ENCODE results near the gene BICDL1. TPM values are rescaled to one million over a fixed set of nuclear protein-coding genes. Genes with fewer than 3 reads are reported as not detected.

Gene BICDL1
- total RNA-seq, 4 donors from 2014 or later = 0.66 to 2.4 (median 2.2) TPM; not detected in 1

DNA sequence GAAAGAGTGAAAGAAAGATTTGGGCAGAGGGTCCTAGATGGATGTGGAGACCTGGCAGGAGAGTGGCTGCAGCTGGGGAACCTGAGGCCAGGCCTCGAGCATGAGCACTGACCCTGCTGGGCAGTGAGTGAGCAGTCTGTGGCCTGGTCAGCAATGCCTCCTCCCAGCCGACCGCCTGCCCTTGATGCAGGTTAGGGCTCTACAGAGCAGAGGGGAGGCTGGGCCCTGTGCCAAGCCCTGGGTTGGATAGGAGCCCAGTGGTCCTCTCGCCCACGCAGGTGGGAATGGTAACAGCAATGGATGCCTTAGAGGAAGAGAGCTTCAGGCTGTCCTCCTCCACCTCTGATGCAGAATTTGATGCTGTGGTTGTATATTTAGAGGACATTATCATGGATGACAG lies 67.7 kb downstream of the BICDL1 start:
- TF ChIP-seq, protein P1, sequence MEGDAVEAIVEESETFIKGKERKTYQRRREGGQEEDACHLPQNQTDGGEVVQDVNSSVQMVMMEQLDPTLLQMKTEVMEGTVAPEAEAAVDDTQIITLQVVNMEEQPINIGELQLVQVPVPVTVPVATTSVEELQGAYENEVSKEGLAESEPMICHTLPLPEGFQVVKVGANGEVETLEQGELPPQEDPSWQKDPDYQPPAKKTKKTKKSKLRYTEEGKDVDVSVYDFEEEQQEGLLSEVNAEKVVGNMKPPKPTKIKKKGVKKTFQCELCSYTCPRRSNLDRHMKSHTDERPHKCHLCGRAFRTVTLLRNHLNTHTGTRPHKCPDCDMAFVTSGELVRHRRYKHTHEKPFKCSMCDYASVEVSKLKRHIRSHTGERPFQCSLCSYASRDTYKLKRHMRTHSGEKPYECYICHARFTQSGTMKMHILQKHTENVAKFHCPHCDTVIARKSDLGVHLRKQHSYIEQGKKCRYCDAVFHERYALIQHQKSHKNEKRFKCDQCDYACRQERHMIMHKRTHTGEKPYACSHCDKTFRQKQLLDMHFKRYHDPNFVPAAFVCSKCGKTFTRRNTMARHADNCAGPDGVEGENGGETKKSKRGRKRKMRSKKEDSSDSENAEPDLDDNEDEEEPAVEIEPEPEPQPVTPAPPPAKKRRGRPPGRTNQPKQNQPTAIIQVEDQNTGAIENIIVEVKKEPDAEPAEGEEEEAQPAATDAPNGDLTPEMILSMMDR (IDR thresholded peaks at IDR 0.05; ENCODE audit: low read depth) = no peak

DNA sequence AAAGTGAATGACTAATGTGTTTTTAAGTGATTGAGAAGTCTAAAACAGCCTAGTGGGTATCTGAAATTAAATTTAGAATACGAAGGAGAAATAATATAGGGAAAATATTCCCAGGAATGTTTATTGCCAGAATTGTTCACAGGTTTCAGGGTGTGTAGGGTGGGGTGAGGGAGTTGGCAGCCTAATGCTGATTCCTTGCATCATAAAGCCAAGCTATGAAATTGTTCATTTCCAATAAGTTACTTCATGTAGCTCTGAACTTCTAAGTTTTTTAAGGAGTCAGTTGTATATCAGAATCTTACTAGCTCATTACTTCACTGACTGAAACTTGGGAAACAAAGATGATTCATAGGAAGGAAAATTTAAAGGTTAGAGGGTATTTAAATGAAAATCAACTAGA lies 71.2 kb downstream of the BICDL1 start:
- TF ChIP-seq, protein P1 (IDR thresholded peaks at IDR 0.05; ENCODE audit: low read depth) = no peak

DNA sequence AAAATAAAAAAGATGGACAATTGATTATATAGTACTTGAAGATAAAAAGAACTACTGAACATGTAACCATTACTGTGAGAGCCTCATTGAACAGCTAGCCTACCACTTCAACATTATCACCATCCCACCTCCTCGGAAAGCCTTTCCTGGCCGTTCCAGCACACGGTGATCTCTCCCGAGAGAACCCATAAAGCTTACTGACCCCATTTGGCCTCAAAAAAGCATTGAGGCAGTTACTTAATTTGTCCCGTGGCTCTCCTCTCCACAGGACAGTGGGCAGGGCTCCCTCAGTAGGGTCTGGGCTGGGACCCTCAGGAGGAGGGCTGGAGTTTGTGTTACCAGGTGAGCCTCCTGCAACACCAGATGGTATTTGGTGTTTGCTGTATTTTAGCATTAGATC lies 71.7 kb downstream of the BICDL1 start:
- TF ChIP-seq, protein P1 (IDR thresholded peaks at IDR 0.05; ENCODE audit: low read depth) = no peak

DNA sequence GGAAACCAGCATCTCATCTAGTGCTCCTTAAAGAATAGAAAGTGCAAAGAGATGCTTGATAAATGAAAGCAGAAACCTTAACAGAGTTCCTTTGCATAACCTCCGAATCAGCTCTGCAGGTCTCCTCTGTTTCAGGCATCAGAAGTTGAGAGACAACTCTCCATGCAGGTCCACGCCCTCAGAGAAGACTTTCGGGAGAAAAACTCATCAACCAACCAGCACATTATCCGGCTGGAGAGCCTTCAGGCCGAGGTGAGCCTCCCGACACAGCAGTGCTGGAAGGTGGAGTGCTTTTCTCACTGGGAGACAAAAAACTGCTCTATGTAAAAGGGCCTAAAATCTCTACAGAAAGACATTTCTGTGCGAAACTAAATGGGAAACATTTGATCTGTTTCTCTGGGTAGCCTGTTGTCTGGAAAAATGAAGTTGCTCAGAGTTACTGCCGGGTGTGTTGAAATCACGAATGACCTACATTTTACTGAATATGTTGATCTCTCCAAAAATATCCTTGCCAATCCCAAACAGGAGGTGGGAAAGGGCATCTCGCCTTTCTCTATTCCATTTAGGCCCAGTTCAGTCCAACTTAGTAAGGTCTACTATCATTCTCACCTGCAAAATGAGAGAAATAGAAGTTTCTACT lies 72.7 kb downstream of the BICDL1 start:
- TF ChIP-seq, protein P1 (IDR thresholded peaks at IDR 0.05; ENCODE audit: low read depth) = no peak

DNA sequence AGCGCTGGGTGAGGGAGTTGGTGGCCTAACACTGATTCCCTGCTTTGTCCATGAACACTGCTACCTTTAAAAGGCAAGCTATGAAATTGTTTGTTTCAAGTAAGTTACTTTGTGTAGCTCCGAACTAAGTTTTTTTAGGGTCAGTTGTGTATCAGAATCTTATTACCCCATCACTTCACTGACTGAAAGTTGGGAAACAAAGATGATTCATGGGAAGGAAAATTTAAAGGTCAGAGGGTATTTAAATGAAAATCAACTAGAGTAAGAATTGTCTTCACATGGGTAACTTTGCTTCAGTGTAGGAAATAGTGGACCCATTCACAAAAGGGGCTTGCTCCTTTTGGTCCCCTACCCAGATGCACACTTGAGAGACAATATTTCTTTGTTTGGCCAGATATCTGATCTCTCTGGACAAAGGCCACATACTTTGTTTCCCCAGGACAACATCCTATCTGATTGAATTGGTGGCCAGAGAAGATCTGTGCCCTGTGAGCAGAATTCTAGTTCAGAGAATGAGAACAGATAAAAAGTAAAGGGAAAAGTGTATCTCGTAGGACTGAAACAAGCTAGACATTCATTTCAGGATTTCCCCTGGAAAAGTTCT lies 74.0 kb downstream of the BICDL1 start:
- TF ChIP-seq, protein P1 (IDR thresholded peaks at IDR 0.05; ENCODE audit: low read depth) = no peak

DNA sequence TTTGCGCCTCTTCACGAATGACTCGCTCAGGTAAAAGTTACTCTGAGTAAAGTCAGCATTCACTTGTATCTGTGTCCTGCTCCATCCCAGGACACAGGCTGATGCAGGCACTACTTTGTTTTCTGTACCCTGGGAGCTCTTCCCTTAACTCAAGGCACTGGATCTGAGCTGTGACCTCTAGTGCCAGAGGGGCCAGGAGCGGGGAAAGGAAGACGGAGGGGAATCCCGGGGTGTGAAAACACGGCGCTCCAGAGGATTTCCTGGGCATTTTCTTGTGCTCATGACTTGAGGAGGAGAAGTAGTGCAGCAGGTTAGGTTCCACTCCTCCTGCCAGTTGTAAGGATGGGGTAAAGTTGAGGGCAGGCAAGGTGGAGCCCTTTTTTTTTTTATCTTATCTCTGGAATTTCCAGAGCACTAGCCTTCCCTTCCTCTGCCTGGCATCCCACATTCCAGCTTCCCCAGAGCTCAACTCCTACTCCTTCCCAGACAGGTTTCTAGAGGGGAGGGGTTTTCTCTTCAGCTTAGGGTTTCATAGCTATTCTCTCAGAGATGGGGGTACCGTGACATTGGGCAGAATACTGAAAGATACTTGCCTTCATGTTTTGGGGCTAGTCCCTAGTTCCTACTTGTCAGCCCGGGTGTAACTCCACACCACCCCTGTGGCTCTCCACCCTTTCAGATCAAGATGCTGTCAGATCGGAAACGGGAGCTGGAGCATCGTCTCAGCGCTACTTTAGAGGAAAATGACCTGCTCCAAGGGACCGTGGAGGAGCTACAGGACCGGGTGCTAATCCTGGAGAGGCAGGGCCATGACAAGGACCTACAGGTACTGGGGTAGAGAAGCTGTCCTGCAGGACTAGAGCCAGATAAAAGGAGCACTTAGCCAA lies 75.3 kb downstream of the BICDL1 start:
- TF ChIP-seq, protein P1 (IDR thresholded peaks at IDR 0.05; ENCODE audit: low read depth) = no peak

DNA sequence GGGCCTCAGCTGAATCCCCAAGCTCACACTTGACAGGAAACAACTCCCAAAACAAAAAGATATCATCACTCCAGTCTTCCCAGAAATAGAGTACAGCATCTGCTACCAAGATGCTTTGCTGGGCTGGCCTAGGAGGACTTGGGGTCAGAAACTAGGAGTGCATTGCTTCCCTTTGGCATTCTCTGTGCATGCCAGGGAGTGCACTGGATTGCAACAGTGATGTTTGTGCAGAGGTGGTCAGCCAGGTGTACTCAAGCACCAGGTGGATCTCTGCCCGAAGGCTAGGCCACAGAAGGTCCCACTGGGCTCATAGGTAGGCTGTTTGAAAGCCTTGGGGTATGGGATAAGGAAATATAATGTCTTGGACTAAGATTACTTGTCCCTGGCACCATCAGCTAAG lies 76.4 kb downstream of the BICDL1 start:
- TF ChIP-seq, protein P1 (IDR thresholded peaks at IDR 0.05; ENCODE audit: low read depth) = no peak

Measured in subcutaneous adipose tissue (tissue), 4 donors.